Activated naive CD4-positive, alpha-beta T cell treated with anti-CD3 and anti-CD28 coated beads, Interleukin-2, amount 10 ng/mL, durations not matched to agents 7 days and 5 days (primary cell): ENCODE data around the gene MGLL.

ENCODE experiments used
- CTCF ChIA-PET: fragments of 350-600 bp; sonication (Branson Sonifier 250); formaldehyde crosslinking; loops from one replicate; lab custom pipeline; 2021; ENCODE audit warnings: antibody characterized with exemption; lab: Charles Lee
- DNase-seq: peaks from one replicate; pipeline ENCODE4 v3.0.0-alpha.2; 2020
- H3K27ac Mint-ChIP-seq: one replicate; pipeline ENCODE4 v1.8.0; 2021; ENCODE audit warnings: mild to moderate bottlenecking, moderate library complexity, mixed read lengths
- H3K27me3 Mint-ChIP-seq: one replicate; pipeline ENCODE4 v1.8.0; 2021; ENCODE audit warnings: mild to moderate bottlenecking, mixed read lengths
- H3K36me3 Mint-ChIP-seq: one replicate; pipeline ENCODE4 v1.8.0; 2021; ENCODE audit warnings: mixed read lengths
- H3K4me1 Mint-ChIP-seq: one replicate; pipeline ENCODE4 v1.8.0; 2021; ENCODE audit warnings: mixed read lengths
- H3K4me3 Mint-ChIP-seq: one replicate; pipeline ENCODE4 v1.8.0; 2021; ENCODE audit warnings: mild to moderate bottlenecking, moderate library complexity, mixed read lengths
- H3K9me3 Mint-ChIP-seq: one replicate; pipeline ENCODE4 v1.8.0; 2021; ENCODE audit warnings: mixed read lengths

Gene MGLL

DNA sequence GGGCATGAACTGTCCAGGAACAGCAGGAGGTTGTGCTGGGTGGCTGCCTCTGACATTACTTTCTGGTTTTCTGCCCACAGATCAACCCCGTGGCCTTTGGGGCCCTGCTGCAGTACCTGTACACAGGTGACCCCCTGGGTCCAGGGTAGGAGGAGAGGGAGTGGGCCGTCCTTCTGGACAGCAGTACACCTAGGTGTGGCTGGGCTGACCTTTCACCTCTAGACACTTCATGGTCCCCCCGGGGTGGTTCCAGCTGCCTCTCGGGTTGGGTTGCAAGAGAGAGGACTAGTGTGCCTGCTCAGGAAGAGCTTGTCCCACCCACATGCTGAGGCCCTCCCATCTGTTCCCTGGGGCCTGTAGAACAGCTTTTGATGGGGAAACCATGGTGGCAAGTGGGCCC lies 145.9 kb downstream of the MGLL start:
- peaks cover 8% of the 10 kb centered on the region for H3K36me3 Mint-ChIP-seq
- no peak for DNase-seq
- H3K4me1 Mint-ChIP-seq, result peaks cover 27% of the 10 kb centered on the region
- no peak overlapping the region for H3K4me3 Mint-ChIP-seq
- no peak overlapping the region for H3K27ac Mint-ChIP-seq
- no peaks in the 10 kb centered on the region for H3K9me3 Mint-ChIP-seq
- no peaks in the 10 kb centered on the region for H3K27me3 Mint-ChIP-seq
- CTCF ChIA-PET, result interaction anchor here (0.6 kb wide), 1 partner anchor 18 kb away, joined by 3 read pairs; no protein-coding TSS in a partner anchor

DNA sequence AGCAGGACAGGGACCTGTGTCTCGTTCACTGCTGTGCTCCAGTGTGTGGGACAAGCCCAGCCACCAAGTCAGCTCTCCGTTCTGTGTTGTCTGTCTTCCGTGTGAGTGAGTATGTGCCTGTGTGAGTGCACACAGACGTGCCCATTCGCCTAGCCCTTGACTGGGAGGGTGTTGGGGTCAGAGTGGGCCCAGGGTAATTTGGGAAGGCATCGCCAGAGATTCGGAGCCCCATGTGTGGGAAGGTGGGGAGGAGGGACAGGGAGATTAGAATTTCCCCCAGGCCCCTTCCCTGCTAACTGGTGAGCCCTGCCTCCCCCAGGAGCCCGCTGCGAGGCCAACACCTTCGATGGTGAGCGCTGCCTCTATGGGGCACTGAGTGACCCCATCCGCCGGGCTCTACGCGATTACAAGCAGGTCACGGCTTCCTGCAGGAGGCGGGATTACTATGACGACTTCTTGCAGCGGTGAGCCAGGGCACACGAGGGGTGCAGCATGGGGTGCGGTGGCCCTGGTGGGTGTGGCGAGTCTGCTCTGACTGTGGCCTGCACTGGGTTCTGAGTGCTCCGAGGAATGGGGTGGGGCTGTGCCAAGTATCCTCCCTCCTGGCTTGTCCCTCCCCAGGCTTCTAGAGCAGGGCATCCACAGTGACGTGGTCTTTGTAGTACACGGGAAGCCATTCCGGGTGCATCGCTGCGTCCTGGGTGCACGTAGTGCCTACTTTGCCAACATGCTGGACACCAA lies 146.5 kb downstream of the MGLL start:
- CTCF ChIA-PET, result no interaction called here
- H3K4me3 Mint-ChIP-seq, result no peak overlapping the region
- peaks cover 8% of the 10 kb centered on the region for H3K36me3 Mint-ChIP-seq
- H3K27ac Mint-ChIP-seq, result no peak overlapping the region
- H3K4me1 Mint-ChIP-seq, result peaks cover 31% of the 10 kb centered on the region
- DNase-seq, result no peak
- H3K9me3 Mint-ChIP-seq, result no peaks in the 10 kb centered on the region
- H3K27me3 Mint-ChIP-seq, result no peaks in the 10 kb centered on the region

DNA sequence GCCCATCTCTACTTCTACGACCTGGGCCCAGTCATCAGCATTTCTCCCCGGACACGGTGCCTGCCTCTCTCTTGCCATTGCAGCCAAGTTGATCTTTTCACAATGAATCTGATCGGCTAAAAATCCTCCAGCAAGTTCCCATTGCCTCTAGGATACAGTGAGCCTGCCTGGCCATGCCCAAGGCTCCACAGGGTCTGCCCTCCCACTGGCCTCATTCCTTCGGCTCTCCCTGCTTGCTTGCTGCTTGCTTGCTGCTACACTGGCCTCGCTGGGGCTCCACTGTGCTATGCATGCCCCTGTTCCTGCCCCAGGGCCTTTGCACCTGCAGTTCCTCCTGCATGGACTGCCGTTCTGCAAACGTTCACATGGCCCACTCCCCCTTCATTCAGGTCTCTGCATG lies 147.5 kb downstream of the MGLL start:
- peaks cover 31% of the 10 kb centered on the region for H3K4me1 Mint-ChIP-seq
- CTCF ChIA-PET, result no interaction called here
- H3K27ac Mint-ChIP-seq, result peak overlapping the region; percentile 64
- peaks cover 8% of the 10 kb centered on the region for H3K36me3 Mint-ChIP-seq
- no peak for DNase-seq
- H3K9me3 Mint-ChIP-seq, result no peaks in the 10 kb centered on the region
- no peaks in the 10 kb centered on the region for H3K27me3 Mint-ChIP-seq
- peak overlapping the region; percentile 86 for H3K4me3 Mint-ChIP-seq

DNA sequence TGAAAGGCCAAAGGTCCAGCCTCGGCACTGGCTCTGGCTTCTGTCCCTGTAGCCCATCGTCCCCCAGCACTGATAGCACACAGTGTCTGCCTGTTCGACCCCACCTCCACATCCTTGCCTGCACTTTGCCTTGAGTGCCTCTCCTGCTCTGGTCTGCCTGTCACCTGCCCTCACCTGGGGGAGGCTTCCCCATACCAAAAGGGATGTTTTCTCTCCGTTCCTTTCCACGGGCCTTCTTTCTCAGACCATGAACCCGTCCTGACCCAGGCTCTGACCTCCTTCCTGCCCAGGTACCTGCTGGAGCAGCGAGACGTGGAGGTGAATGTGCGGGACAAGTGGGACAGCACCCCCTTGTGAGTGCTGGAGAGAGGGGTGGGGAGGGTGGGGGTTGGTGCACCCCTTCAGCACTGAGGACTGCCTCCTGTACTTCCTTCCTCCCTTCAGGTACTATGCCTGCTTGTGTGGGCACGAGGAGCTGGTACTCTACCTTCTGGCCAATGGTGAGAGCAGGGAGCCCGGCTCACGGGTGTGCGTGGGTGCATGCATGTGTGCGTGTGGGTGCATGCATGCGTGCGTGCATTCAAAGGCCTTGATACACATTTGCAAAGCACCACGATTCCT lies 148.1 kb downstream of the MGLL start:
- Mint-ChIP-seq H3K4me3 (peak overlapping the region; percentile 86), H3K9me3 (no peaks in the 10 kb centered on the region), H3K36me3 (peaks cover 8% of the 10 kb centered on the region), H3K27ac (peak overlapping the region; percentile 89), H3K4me1 (peaks cover 31% of the 10 kb centered on the region), H3K27me3 (no peaks in the 10 kb centered on the region)
- DNase-seq, result no peak
- CTCF ChIA-PET, result no interaction called here

DNA sequence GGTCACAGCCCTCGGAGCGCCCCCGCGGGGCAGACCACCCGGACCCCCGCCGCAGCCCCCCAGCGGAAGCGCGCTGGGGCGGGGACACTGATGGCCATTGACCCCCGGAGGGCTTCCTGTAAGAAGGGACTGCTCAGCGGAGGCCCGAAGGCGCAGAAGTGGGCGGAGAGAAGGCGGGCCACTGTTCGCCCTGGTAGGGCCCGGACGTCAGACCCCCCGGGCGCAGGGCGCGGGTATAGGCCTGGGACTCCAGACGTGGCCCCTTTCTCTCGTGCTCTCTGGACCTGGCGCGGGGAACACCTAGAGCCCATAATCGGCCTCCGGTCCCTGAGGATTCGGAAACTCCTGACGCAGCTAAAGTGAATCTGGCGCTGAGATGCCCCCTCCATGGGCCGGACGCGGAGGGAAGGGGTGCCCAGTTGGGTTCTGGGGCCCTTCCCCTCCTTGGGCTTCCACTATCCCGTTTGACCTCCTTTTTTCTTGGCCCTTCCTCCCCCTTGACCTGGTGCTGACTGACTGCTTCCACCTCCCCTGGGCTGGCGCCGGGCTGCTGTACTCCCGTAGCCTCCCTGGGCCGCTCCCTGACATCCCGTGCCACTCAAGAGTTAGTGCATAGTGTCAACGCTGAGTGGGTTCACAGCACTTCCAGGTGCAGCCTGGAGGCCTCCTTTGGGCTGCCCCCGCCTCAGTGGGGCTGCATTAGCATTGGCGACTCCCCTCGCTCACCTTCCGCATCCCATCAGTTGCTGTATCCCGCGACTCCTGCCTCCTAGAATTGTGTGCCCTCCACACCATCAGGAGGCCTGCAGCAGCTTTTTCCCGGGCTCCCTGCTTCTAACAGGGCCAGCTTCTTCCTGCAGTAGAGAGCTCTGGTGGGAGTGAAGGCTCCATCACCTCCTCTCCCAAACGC lies 148.9 kb downstream of the MGLL start:
- H3K4me1 Mint-ChIP-seq, result peaks cover 31% of the 10 kb centered on the region
- CTCF ChIA-PET, result interaction anchor here (1.7 kb wide), 1 partner anchor 21 kb away, joined by 4 read pairs; no protein-coding TSS in a partner anchor
- peak; percentile 80 for DNase-seq
- H3K9me3 Mint-ChIP-seq, result no peaks in the 10 kb centered on the region
- peak overlapping the region; percentile 86 for H3K4me3 Mint-ChIP-seq
- H3K36me3 Mint-ChIP-seq, result peaks cover 6% of the 10 kb centered on the region
- H3K27ac Mint-ChIP-seq, result peak overlapping the region; percentile 89
- H3K27me3 Mint-ChIP-seq, result no peaks in the 10 kb centered on the region

DNA sequence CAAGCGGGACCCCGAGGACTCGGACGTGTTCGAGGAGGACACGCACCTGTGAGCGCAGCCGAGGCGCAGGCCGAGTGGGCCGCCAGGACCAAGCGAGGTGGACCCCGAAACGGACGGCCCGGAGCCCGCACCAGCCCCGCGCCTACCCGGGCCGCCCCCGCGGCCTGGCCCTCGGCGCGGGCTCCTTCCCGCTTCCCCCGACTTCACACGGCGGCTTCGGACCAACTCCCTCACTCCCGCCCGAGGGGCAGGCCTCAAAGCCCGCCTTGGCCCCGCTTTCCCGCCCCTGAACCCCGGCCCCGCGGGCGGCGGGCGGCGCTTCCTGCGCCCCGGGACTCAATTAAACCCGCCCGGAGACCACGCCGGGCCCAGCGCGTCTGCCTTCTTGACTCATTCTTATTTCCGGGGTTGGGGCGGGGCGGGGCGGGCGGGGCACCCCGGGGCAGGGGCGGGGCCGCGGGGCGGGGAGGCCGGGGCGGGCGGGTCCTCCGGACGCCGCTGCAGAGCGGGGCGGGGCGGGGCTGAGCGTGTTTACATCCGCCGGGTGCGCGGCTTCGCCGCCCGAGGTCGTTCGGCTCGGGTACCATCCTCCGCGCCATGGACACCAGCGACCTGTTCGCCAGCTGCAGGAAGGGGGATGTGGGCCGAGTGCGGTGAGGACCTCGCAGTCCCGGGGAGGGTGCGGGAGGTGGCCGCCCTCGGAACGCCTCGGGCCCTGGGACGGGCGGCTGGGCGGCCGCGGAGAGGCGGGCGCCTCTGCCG lies 149.7 kb downstream of the MGLL start, which contains the start of gene ABTB1:
ABTB1 (plus strand) TSS at position 524 of the 762 bp plus-strand sequence; CDS start at position 598, 74 bp downstream.
- CTCF ChIA-PET, result interaction anchor here (0.8 to 1.7 kb wide), 3 partner anchors 22 to 98 kb away, joined by 3 to 4 read pairs (median 3); no protein-coding TSS in a partner anchor
- Mint-ChIP-seq H3K36me3 (peaks cover 6% of the 10 kb centered on the region), H3K27ac (peak within 1 kb of the TSS; percentile 97), H3K9me3 (no peaks in the 10 kb centered on the region), H3K4me1 (peaks cover 31% of the 10 kb centered on the region), H3K27me3 (no peaks in the 10 kb centered on the region), H3K4me3 (peak within 1 kb of the TSS; percentile 92)
- DNase-seq, result peak; percentile 92

DNA sequence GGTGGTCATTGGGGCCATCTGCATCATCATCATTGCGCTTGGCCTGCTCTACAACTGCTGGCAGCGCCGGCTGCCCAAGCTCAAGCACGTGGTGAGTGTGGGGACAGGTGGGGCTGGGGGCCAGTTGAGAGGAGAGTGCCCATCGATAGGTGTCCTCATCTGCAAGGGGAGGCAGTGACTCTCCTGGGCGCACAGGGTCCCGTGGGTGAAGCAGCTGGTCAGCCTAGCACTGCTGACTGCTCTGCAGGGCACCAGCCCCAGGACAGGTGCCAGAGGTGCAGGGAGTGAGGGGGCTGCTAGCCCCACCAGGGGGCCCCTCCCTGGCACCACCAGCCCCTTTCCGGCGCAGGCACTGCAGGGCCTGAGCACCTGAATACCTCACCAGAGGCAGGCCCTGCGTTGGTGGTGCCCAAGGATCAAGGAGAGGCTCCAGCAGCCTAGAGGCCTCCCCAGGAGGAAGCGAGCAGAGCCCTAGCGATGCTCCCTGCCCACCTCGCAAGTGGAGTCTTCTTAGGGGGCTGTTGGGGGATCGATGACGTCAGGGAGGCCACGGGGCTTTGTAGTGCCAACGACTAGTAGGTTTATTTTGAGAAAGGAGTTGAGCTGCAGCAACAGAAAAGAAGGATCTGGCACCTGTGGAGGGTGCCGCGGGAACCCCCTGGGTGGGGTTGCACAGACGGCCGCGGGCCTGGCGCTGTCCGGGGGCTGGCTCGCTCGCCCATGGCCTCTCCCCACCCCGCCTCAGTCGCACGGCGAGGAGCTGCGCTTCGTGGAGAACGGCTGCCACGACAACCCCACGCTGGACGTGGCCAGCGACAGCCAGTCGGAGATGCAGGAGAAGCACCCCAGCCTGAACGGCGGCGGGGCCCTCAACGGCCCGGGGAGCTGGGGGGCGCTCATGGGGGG lies 150.5 kb downstream of the MGLL start:
- Mint-ChIP-seq H3K27me3 (peaks cover 7% of the 10 kb centered on the region), H3K36me3 (peaks cover 6% of the 10 kb centered on the region), H3K4me1 (peaks cover 31% of the 10 kb centered on the region), H3K4me3 (peak overlapping the region; percentile 92), H3K27ac (peak overlapping the region; percentile 97), H3K9me3 (no peaks in the 10 kb centered on the region)
- CTCF ChIA-PET, result interaction anchor here (0.8 to 1.7 kb wide), 3 partner anchors 21 to 97 kb away, joined by 3 to 4 read pairs (median 3); no protein-coding TSS in a partner anchor
- peak; percentile 57 for DNase-seq

DNA sequence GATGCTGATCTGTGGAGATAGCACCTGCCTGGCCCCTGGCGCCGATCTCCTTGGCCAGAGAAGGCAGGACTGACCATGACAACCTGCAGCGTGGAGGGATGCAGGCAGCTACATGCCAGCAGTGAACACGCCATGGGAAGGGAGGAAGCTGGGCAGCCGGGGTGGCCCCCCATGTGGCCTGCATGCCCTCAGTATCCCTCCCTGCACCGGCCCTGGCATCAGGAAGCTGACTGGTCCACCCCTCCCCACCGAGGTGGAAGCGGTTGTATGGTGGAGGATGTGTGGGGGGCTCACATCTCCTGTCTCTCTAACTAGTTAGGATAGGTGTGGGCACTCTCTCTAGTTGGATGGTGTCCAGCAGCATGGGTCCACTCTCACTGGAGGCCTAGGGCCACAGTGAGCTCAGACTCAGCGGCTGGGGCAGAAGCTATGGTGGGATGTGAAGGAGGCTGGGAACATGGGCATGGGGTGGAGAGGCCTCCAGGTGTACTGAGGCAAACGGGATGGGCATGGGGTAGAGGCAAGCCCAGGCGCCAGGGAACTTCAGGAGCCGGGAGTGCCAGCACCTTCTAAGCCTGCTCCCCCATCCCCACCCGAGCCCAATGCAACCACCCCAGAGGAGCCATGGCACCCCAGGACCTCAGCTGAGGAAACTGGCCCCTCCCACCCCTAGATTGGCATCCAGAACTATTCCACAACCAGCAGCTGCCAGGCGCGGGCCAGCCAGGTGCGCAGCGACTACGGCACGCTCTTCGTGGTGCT lies 151.4 kb downstream of the MGLL start:
- Mint-ChIP-seq H3K27me3 (peaks cover 7% of the 10 kb centered on the region), H3K4me3 (peak overlapping the region; percentile 92), H3K36me3 (peaks cover 2% of the 10 kb centered on the region), H3K9me3 (no peaks in the 10 kb centered on the region), H3K4me1 (peaks cover 28% of the 10 kb centered on the region), H3K27ac (peak overlapping the region; percentile 97)
- CTCF ChIA-PET, result no interaction called here
- no peak for DNase-seq

DNA sequence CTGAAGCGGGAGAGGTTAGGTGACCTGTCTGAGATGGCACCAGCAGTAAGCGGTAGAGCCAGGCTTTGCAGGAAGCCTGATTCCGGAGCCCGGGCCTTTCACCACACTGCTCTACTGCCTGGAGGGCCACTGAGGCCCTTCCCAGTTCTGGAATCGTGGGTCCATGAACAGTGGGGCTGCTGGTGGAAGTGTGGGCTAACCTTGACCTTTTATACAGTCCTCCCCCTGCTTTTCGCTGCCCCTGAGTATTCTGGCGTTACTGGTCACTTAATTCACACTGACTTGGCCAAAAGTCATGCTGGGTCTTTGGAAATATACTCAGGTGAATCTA lies 152.1 kb downstream of the MGLL start:
- CTCF ChIA-PET, result no interaction called here
- peaks cover 25% of the 10 kb centered on the region for H3K4me1 Mint-ChIP-seq
- no peaks in the 10 kb centered on the region for H3K9me3 Mint-ChIP-seq
- peak overlapping the region; percentile 92 for H3K4me3 Mint-ChIP-seq
- peaks cover 10% of the 10 kb centered on the region for H3K27me3 Mint-ChIP-seq
- no peak overlapping the region for H3K27ac Mint-ChIP-seq
- peaks cover 2% of the 10 kb centered on the region for H3K36me3 Mint-ChIP-seq
- DNase-seq, result no peak

DNA sequence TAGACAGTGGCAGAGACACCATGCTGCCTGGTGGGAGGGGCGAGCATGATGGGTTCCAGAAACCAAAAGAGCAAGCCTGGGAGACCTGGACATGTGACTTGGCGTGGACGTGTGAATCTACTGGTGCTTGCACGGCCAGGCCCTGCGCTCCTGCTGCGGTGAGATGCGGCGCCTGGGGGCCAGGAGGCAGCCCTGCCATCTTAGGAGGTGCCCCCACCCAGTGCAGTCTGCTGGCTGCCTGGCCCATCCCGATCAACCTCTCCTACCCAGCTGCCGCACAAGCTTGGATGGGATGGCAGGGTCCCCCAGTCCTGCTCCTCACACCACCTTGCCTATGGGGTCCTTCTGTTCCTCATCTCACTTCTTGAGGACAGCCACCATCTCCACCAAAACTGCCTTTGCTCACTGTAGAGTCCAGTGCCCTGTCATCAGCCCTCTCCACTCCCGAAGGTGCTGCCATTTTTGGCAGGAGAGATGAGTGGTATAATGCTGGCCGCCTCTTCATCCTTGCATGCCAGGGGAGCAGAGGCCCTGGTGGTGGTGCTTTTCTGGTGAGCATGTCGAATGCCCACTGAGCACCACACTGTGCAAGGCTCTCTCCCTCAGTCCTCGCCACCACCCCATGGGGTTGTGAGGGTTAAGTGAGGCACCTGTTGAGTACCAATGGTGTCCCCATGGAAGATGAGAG lies 152.6 kb downstream of the MGLL start:
- no peak overlapping the region for H3K4me3 Mint-ChIP-seq
- H3K4me1 Mint-ChIP-seq, result peaks cover 20% of the 10 kb centered on the region
- CTCF ChIA-PET, result no interaction called here
- DNase-seq, result no peak
- H3K9me3 Mint-ChIP-seq, result no peaks in the 10 kb centered on the region
- H3K27ac Mint-ChIP-seq, result no peak overlapping the region
- peaks cover 2% of the 10 kb centered on the region for H3K36me3 Mint-ChIP-seq
- H3K27me3 Mint-ChIP-seq, result peaks cover 11% of the 10 kb centered on the region

DNA sequence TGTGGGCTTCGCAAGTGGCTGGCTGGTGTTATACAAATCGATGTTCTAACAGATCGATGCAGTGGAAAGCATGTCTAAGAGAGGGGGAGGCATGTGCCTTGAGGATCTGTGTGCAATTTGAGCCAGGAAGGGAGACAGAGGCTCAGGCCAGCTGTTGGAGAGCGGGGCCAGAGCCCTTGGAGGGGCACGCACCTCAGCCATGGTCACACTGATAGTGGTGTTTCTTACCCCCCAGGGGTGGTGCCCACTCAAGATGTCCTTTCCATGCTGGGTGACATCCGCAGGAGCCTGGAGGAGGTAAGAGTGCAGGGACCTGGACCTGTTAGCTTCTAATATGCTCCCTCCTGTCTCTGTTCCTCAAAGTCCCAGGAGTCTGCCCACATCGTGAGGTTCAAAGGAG lies 153.4 kb downstream of the MGLL start:
- Mint-ChIP-seq H3K27ac (no peak overlapping the region), H3K9me3 (no peaks in the 10 kb centered on the region), H3K4me3 (no peak overlapping the region), H3K4me1 (peaks cover 12% of the 10 kb centered on the region), H3K27me3 (peaks cover 11% of the 10 kb centered on the region), H3K36me3 (peaks cover 2% of the 10 kb centered on the region)
- CTCF ChIA-PET, result no interaction called here
- no peak for DNase-seq
